ENCODE data around the gene S100A16. TPM values are rescaled to one million over a fixed set of nuclear protein-coding genes. Genes with fewer than 3 reads are reported as not detected.

Gene S100A16
- total and polyA plus RNA-seq, 9 of the 15 experiments (the other 6 are each of a cell fraction or from before 2014, with no cell fraction given), result 1.6 to 6.9 (median 4.3) TPM

- TF ChIP-seq MGA (IDR thresholded peaks at IDR 0.05) (peak; percentile 75), PRDM10 (IDR thresholded peaks at IDR 0.05; ENCODE audit: partially characterized antibody) (peak; percentile 60), ATF1 (CRISPR knock-in tag; IDR thresholded peaks at IDR 0.05) (no peak), ATF1 (tag; IDR thresholded peaks at IDR 0.05) (no peak), ZNF12 (CRISPR knock-in tag; IDR thresholded peaks at IDR 0.05) (no peak), ZNF133 (CRISPR knock-in tag; IDR thresholded peaks at IDR 0.05) (no peak), MYC (IDR thresholded peaks at IDR 0.05; ENCODE audit: low read depth, low read length) (peak; percentile 41; the same call in 1 of the 2 replicates), MYC (CRISPR knock-in tag; IDR thresholded peaks at IDR 0.05; ENCODE audit: borderline replicate concordance, low read depth) (no peak), BHLHE40 (IDR thresholded peaks at IDR 0.05; ENCODE audit: low read length) (peak; percentile 67), EP400 (IDR thresholded peaks at IDR 0.05) (peak; percentile 26; the same call in 1 of the 2 replicates), NFIX (CRISPR knock-in tag; IDR thresholded peaks at IDR 0.05; ENCODE audit: low read depth) (no peak), ZNF584 (CRISPR knock-in tag; IDR thresholded peaks at IDR 0.05; ENCODE audit: low read depth) (no peak), NFIC (IDR thresholded peaks at IDR 0.05) (peak; percentile 77)
Measured at GRCh38 chr1:153616144-153616916, 3.4 kb upstream of the S100A16 start, which contains the start of gene S100A14 (continued).

All from K562 (cell line).